GM12864 (cell line): Measurements from ENCODE around the gene ALDH1A2.

Experiments used
- DNase-seq: peaks from one replicate; pipeline ENCODE4 v3.0.0-alpha.2; 2011; ENCODE audit warnings: low read depth
- H3K4me3 ChIP-seq: 2 replicates; pipeline ENCODE4 v1.5.1; 2011; ENCODE audit warnings: mild to moderate bottlenecking, low read depth, low read length, control low read depth
- TF ChIP-seq, protein P1 (sequence below): IDR thresholded peaks from 2 replicates; pipeline ENCODE4 v1.5.1; 2011; ENCODE audit warnings: low read depth, mild to moderate bottlenecking, moderate library complexity, low read length, control low read depth, inconsistent platforms; ENCODE audit errors: missing control alignments

Gene ALDH1A2

GRCh38 chr15:57910672-57911071, 154.8 kb downstream of the ALDH1A2 start:
- no peak overlapping the region for H3K4me3 ChIP-seq
- TF ChIP-seq, protein P1, sequence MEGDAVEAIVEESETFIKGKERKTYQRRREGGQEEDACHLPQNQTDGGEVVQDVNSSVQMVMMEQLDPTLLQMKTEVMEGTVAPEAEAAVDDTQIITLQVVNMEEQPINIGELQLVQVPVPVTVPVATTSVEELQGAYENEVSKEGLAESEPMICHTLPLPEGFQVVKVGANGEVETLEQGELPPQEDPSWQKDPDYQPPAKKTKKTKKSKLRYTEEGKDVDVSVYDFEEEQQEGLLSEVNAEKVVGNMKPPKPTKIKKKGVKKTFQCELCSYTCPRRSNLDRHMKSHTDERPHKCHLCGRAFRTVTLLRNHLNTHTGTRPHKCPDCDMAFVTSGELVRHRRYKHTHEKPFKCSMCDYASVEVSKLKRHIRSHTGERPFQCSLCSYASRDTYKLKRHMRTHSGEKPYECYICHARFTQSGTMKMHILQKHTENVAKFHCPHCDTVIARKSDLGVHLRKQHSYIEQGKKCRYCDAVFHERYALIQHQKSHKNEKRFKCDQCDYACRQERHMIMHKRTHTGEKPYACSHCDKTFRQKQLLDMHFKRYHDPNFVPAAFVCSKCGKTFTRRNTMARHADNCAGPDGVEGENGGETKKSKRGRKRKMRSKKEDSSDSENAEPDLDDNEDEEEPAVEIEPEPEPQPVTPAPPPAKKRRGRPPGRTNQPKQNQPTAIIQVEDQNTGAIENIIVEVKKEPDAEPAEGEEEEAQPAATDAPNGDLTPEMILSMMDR: no peak
- no peak for DNase-seq

GRCh38 chr15:57909388-57909787, 156.1 kb downstream of the ALDH1A2 start:
- TF ChIP-seq, protein P1: no peak
- no peak for DNase-seq
- no peak overlapping the region for H3K4me3 ChIP-seq

GRCh38 chr15:57903626-57904025, 161.9 kb downstream of the ALDH1A2 start:
- DNase-seq: no peak
- TF ChIP-seq, protein P1: no peak
- no peak overlapping the region for H3K4me3 ChIP-seq
